OCI-LY7 (cell line): ENCODE results near the gene ZNF598. TPM values are rescaled to one million over a fixed set of nuclear protein-coding genes. Genes with fewer than 3 reads are reported as not detected.

Experiments used
- BruUV-seq: library from RNA; stranded (reverse); fragments of 400-500 nt; replicated peaks from 2 replicates; lab custom pipeline; 2021; lab: Mats Ljungman, UMichigan
- CTCF ChIA-PET: fragments of 300-600 bp; sonication (Branson Sonifier 250); formaldehyde crosslinking; loops from one replicate; lab custom pipeline; 2022; ENCODE audit warnings: antibody characterized with exemption; ENCODE audit not compliant: unreplicated experiment; lab: Charles Lee
- POLR2A ChIA-PET: fragments of 300-600 bp; sonication (Branson Sonifier 250); formaldehyde crosslinking; loops from one replicate; lab custom pipeline; 2022; ENCODE audit warnings: antibody characterized with exemption; lab: Charles Lee
- DNase-seq: peaks from one replicate; pipeline ENCODE4 v3.0.0-alpha.2; 2015; ENCODE audit warnings: low spot score
- H2AFZ ChIP-seq: fragments of 200-600 bp; sonication (generic), shearing (Covaris generic); 2 replicates; pipeline ENCODE4 v1.6.1; 2014; ENCODE audit warnings: mild to moderate bottlenecking, antibody characterized with exemption, low read length, moderate library complexity
- H3K27ac ChIP-seq: fragments of 200-600 bp; sonication (generic); 2 replicates; pipeline ENCODE4 v1.5.1; 2014; ENCODE audit warnings: mixed run types, low read depth, mild to moderate bottlenecking, moderate library complexity, low read length, inconsistent platforms; ENCODE audit not compliant: poor library complexity, severe bottlenecking
- H3K36me3 ChIP-seq: fragments of 200-600 bp; sonication (generic); 2 replicates; pipeline ENCODE4 v1.6.1; 2014; ENCODE audit warnings: mild to moderate bottlenecking, antibody characterized with exemption, low read length, moderate library complexity, mixed read lengths; ENCODE audit not compliant: insufficient read depth
- H3K4me1 ChIP-seq: fragments of 200-600 bp; sonication (generic); 2 replicates; pipeline ENCODE4 v1.5.1; 2014; ENCODE audit warnings: mild to moderate bottlenecking, low read length; ENCODE audit not compliant: insufficient read depth, poor library complexity, severe bottlenecking
- H3K4me2 ChIP-seq: fragments of 200-600 bp; sonication (generic); 2 replicates; pipeline ENCODE4 v1.6.1; 2014; ENCODE audit warnings: mild to moderate bottlenecking, low read length
- H3K4me3 ChIP-seq: fragments of 200-600 bp; sonication (generic); 2 replicates; pipeline ENCODE4 v1.5.1; 2014; ENCODE audit warnings: mild to moderate bottlenecking, low read depth, low read length; ENCODE audit not compliant: poor library complexity, severe bottlenecking
- H3K79me2 ChIP-seq: fragments of 200-600 bp; sonication (generic); 2 replicates; pipeline ENCODE4 v1.6.1; 2016; ENCODE audit warnings: low read depth, mild to moderate bottlenecking, low read length, moderate library complexity, mixed read lengths; ENCODE audit not compliant: insufficient read depth
- H3K9me2 ChIP-seq: fragments of 200-600 bp; sonication (generic); 2 replicates; pipeline ENCODE4 v1.6.1; 2016; ENCODE audit warnings: mild to moderate bottlenecking, low read length, mixed read lengths; ENCODE audit not compliant: insufficient read depth
- H3K9me3 ChIP-seq: fragments of 200-600 bp; sonication (generic); 2 replicates; pipeline ENCODE4 v1.6.1; 2014; ENCODE audit warnings: mild to moderate bottlenecking, mixed run types, low read length, mixed read lengths
- H4K20me1 ChIP-seq: fragments of 200-600 bp; sonication (generic); 2 replicates; pipeline ENCODE4 v1.6.1; 2014; ENCODE audit warnings: mild to moderate bottlenecking, antibody characterized with exemption, low read length, moderate library complexity, mixed read lengths; ENCODE audit not compliant: insufficient read depth
- CTCF ChIP-seq: fragments of 200-600 bp; sonication (generic); conservative IDR thresholded peaks from 2 replicates; pipeline ENCODE4 v1.5.1; 2014; ENCODE audit warnings: mild to moderate bottlenecking, antibody characterized with exemption, low read length, moderate library complexity, mixed read lengths
- EZH2phosphoT487 ChIP-seq: fragments of 200-600 bp; sonication (generic); IDR thresholded peaks from 2 replicates; pipeline ENCODE4 v1.6.1; 2018; ENCODE audit warnings: low read depth, borderline replicate concordance, mild to moderate bottlenecking, mixed run types, antibody characterized with exemption, low read length, moderate library complexity, mixed read lengths
- intact Hi-C: fragments of 100-400 bp; cut with micrococcal nuclease; formaldehyde crosslinking; loops from one replicate; pipeline ENCODE4 v1.10.0; 2022; ENCODE audit not compliant: unreplicated experiment
- total RNA-seq, 2 experiments: library from RNA; depleted of rRNA in 1 of 2; stranded (reverse); fragments of >200 nt in 1 of 2; shearing (Covaris generic) in 1 of 2; gene quantifications; 2 replicates each; pipeline ENCODE4 v1.2.3, GENCODE V29; 2014 to 2022

Gene ZNF598
- total RNA-seq, 2 experiments from 2014 or later: 26.3 to 80.4 TPM

GRCh38 chr16:2027024-2028010 is 17.7 kb upstream of the ZNF598 start:
- CTCF ChIA-PET: no interaction called here
- BruUV-seq: no TSS peak
- TF ChIP-seq EZH2phosphoT487 (0 out of 2 replicates have a peak, but pooled peaks have one; percentile 63), CTCF (0 out of 2 replicates have a peak, but pooled peaks have one; percentile 29)
- Histone ChIP-seq H3K4me1 (peaks cover 13% of the 10 kb centered on the region), H3K36me3 (no peaks in the 10 kb centered on the region), H3K4me3 (no peak overlapping the region), H3K9me2 (no peaks in the 10 kb centered on the region), H4K20me1 (no peaks in the 10 kb centered on the region), H3K9me3 (no peaks in the 10 kb centered on the region), H3K27ac (no peak overlapping the region), H3K79me2 (no peaks in the 10 kb centered on the region), H2AFZ (no peak overlapping the region), H3K4me2 (peak overlapping the region; percentile 33)
- POLR2A ChIA-PET: no interaction called here
- intact Hi-C loops: no loop called here
- DNase-seq: peak; percentile 44

- POLR2A ChIA-PET: no interaction called here
- no peaks in the 10 kb centered on the region for H3K9me2 ChIP-seq
- TF ChIP-seq EZH2phosphoT487 (no peak), CTCF (no peak)
- no peak within 1 kb of the TSS for H3K27ac ChIP-seq
- CTCF ChIA-PET: no interaction called here
- peaks cover 13% of the 10 kb centered on the region for H3K4me1 ChIP-seq
- BruUV-seq: no TSS peak
- H3K9me3 ChIP-seq: no peaks in the 10 kb centered on the region
- peak within 1 kb of the TSS; percentile 33 for H3K4me2 ChIP-seq
- H3K79me2 ChIP-seq: no peaks in the 10 kb centered on the region
- H3K36me3 ChIP-seq: no peaks in the 10 kb centered on the region
- intact Hi-C loops: no loop called here
- H3K4me3 ChIP-seq: no peak within 1 kb of the TSS
- H4K20me1 ChIP-seq: no peaks in the 10 kb centered on the region
- DNase-seq: no peak
- no peak within 1 kb of the TSS for H2AFZ ChIP-seq
Observed at GRCh38 chr16:2026461-2027023, 16.9 kb upstream of the ZNF598 start, which contains the start of gene NHERF2. NHERF2 (plus strand) TSS chr16:2026902; CDS start chr16:2027006, 104 bp downstream.
